Glutamatergic neuron (in vitro differentiated cells): ENCODE results near the gene TIMP2. TPM values are rescaled to one million over a fixed set of nuclear protein-coding genes. Genes with fewer than 3 reads are reported as not detected.

Experiments
- DNase-seq: peaks from one replicate; pipeline ENCODE4 v3.0.0; 2022
- H3K27ac Mint-ChIP-seq: one replicate; pipeline ENCODE4 v1.8.0; 2020; ENCODE audit warnings: mild to moderate bottlenecking, mixed read lengths, inconsistent platforms; ENCODE audit not compliant: unreplicated experiment
- H3K27me3 Mint-ChIP-seq: one replicate; pipeline ENCODE4 v1.8.0; 2020; ENCODE audit warnings: mild to moderate bottlenecking, moderate library complexity, mixed read lengths, inconsistent platforms; ENCODE audit not compliant: unreplicated experiment
- H3K36me3 Mint-ChIP-seq: one replicate; pipeline ENCODE4 v1.8.0; 2020; ENCODE audit warnings: mild to moderate bottlenecking, mixed read lengths, inconsistent platforms; ENCODE audit not compliant: unreplicated experiment
- H3K4me1 Mint-ChIP-seq: one replicate; pipeline ENCODE4 v1.8.0; 2020; ENCODE audit warnings: mild to moderate bottlenecking, low read depth, mixed read lengths, inconsistent platforms; ENCODE audit not compliant: unreplicated experiment
- H3K4me3 Mint-ChIP-seq: one replicate; pipeline ENCODE4 v1.8.0; 2020; ENCODE audit warnings: mild to moderate bottlenecking, mixed read lengths, inconsistent platforms; ENCODE audit not compliant: unreplicated experiment
- H3K9me3 Mint-ChIP-seq: one replicate; pipeline ENCODE4 v1.8.0; 2020; ENCODE audit warnings: mild to moderate bottlenecking, moderate library complexity, mixed read lengths, inconsistent platforms; ENCODE audit not compliant: unreplicated experiment
- total RNA-seq: library from RNA; stranded (reverse); fragmentation: NEBNext Ultra II Directional; extraction: Animal tissue kit (Norgen Biotek cat#: 25700); gene quantifications from one replicate; pipeline ENCODE4 v1.2.1, GENCODE V29; 2021; ENCODE audit not compliant: unreplicated experiment
- TF ChIP-seq, protein P1 (sequence below): fragments of 200-600 bp; sonication (generic); IDR thresholded peaks from one replicate; pipeline ENCODE4 v1.5.0; 2021; ENCODE audit not compliant: partially characterized antibody, unreplicated experiment

Gene TIMP2
- total RNA-seq, 1 donor from 2014 or later, result 121 TPM

DNA sequence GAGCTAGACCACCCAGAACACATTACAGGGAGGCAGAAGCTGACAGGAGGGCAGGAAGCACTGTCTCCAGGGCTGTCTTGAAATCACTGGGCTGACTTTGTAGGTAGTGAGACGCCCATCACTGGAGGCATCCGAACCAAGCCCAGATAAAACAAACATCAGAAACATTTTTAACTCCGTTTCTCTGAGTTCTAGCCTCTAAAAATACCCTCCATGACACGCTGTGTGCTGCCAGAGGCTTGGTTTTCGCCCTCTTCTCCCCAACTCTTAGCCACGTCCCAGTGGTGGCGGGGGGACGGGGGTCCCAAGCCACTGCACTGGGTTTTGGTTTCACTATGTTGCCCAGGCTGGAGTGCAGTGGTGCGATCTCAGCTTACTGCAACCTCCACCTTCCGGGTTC lies 23.4 kb downstream of the TIMP2 start:
- Mint-ChIP-seq H3K27me3 (peaks cover 15% of the 10 kb centered on the region), H3K36me3 (no peaks in the 10 kb centered on the region), H3K27ac (no peak overlapping the region), H3K4me3 (no peak overlapping the region), H3K9me3 (peaks cover 7% of the 10 kb centered on the region), H3K4me1 (peaks cover 33% of the 10 kb centered on the region)
- TF ChIP-seq, protein P1, sequence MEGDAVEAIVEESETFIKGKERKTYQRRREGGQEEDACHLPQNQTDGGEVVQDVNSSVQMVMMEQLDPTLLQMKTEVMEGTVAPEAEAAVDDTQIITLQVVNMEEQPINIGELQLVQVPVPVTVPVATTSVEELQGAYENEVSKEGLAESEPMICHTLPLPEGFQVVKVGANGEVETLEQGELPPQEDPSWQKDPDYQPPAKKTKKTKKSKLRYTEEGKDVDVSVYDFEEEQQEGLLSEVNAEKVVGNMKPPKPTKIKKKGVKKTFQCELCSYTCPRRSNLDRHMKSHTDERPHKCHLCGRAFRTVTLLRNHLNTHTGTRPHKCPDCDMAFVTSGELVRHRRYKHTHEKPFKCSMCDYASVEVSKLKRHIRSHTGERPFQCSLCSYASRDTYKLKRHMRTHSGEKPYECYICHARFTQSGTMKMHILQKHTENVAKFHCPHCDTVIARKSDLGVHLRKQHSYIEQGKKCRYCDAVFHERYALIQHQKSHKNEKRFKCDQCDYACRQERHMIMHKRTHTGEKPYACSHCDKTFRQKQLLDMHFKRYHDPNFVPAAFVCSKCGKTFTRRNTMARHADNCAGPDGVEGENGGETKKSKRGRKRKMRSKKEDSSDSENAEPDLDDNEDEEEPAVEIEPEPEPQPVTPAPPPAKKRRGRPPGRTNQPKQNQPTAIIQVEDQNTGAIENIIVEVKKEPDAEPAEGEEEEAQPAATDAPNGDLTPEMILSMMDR, result no peak
- DNase-seq, result no peak

DNA sequence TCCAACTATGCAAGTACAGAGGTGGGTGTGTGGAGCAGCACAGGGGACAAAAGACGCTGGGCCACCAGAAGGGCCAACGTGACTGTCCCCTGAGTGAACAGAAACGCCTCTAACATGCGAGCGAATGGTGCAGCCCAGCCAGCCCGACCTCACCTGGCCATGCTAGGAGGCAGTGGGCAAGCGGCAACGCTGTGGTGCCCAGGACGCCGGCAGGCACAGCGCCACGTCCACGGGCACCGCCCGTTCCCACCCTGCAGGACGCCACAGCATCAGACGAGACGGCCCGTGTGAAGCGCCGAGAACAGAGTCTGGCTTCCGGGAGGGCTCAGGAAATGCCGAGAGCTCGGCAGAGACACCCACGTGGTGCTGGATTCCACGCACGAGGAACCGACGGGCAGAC lies 24.4 kb downstream of the TIMP2 start:
- TF ChIP-seq, protein P1, result no peak
- H3K27ac Mint-ChIP-seq, result no peak overlapping the region
- H3K27me3 Mint-ChIP-seq, result peaks cover 15% of the 10 kb centered on the region
- H3K9me3 Mint-ChIP-seq, result peaks cover 7% of the 10 kb centered on the region
- no peak overlapping the region for H3K4me3 Mint-ChIP-seq
- peaks cover 33% of the 10 kb centered on the region for H3K4me1 Mint-ChIP-seq
- H3K36me3 Mint-ChIP-seq, result no peaks in the 10 kb centered on the region
- no peak for DNase-seq

DNA sequence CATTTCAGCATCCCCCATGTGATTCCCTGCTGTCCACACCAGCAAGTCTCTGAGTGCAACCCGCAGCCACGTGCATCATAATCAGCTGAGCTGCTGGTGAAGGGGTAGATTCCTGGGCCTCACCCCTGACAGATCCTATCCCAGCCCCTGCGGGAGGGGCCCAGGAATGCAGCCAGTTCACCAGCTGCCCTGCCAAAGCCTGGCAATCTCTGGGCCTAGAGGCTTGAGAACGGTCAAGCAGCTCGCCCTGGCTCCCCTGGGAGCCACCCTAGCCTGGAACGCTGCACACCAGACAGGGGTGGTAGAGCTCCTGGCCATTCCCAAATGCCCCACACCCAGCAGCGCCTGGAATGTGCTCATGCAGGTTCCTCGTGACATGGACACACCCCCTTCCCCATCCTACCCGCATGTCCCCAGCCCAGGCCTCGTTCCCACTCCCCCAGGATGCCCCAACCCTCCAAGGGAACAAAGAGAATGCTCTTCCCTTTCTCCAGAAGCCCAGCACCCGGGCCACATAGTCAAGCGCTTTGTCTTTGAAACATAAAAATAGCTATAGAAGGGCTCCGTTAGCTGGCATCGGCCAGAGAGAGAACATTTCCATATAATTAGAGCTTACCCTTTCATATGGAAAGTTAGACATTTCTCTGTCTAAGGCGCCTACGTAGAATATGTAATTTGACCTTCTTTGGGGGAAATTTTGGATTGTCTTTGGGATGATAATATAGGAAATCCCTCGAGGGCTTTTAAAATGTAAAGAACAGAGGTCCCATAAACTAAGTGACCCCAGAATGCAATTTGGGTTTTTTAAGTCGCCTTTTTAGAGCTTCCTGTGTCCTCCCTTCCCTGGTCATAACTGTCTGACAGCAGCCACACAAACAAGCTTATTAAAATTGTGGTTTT lies 25.6 kb downstream of the TIMP2 start:
- no peak for DNase-seq
- H3K4me1 Mint-ChIP-seq, result peaks cover 33% of the 10 kb centered on the region
- H3K9me3 Mint-ChIP-seq, result peaks cover 7% of the 10 kb centered on the region
- TF ChIP-seq, protein P1, result no peak
- no peaks in the 10 kb centered on the region for H3K36me3 Mint-ChIP-seq
- H3K4me3 Mint-ChIP-seq, result peak overlapping the region; percentile 44
- H3K27me3 Mint-ChIP-seq, result peaks cover 15% of the 10 kb centered on the region
- H3K27ac Mint-ChIP-seq, result peak overlapping the region; percentile 68

DNA sequence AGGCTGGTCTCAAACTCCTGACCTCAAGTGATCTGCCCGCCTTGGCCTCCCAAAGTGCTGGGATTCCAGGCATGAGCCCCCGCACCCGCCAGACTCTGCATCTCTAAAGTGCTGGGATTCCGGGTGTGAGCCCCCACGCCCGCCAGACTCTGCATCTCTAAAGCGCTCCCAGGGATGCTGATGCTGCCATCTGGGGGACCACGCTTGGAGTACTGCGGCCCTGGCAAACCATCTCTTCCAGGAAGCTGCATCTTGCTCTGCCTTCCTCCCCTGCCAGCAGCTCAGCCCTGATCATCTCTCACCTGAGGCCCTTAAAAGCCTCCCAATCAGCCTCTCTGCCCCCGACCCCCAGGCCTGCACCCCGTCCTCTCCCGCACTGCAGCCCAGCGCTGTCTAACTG lies 26.2 kb downstream of the TIMP2 start:
- Mint-ChIP-seq H3K36me3 (no peaks in the 10 kb centered on the region), H3K4me3 (peak overlapping the region; percentile 44), H3K27ac (peak overlapping the region; percentile 26), H3K27me3 (peaks cover 15% of the 10 kb centered on the region), H3K4me1 (peaks cover 30% of the 10 kb centered on the region), H3K9me3 (peaks cover 7% of the 10 kb centered on the region)
- no peak for DNase-seq
- TF ChIP-seq, protein P1, result no peak
